H7 (cell line): ENCODE measurements around the gene FCMR. TPM values are rescaled to one million over a fixed set of nuclear protein-coding genes. Genes with fewer than 3 reads are reported as not detected.
A peak's percentile ranks its signal among the peaks of the same experiment; 100 is the strongest.

Experiments used
- DNase-seq: peaks from one replicate; pipeline ENCODE4 v3.0.0; 2012
- H3K27me3 ChIP-seq: 2 replicates; pipeline ENCODE4 v1.6.0; 2011; ENCODE audit warnings: mild to moderate bottlenecking, low read length; ENCODE audit not compliant: control insufficient read depth, insufficient read depth
- H3K36me3 ChIP-seq: replicated peaks from 2 replicates; pipeline ENCODE4 v1.5.1; 2011; ENCODE audit warnings: low read length; ENCODE audit not compliant: control insufficient read depth, insufficient read depth
- H3K4me3 ChIP-seq: 2 replicates; pipeline ENCODE4 v1.5.1; 2011; ENCODE audit warnings: low read depth, mild to moderate bottlenecking, control low read depth, low read length, moderate library complexity; ENCODE audit not compliant: insufficient read depth
- total RNA-seq: library from RNA; depleted of rRNA; stranded (reverse); fragments of >200 nt; shearing (Covaris generic); gene quantifications from 2 replicates; pipeline ENCODE4 v1.2.3, GENCODE V29; 2014

Gene FCMR
- total RNA-seq, 1 experiment from 2014 or later, result not detected

- Histone ChIP-seq H3K27me3 (no peaks in the 10 kb centered on the region), H3K36me3 (no peaks in the 10 kb centered on the region), H3K4me3 (no peak overlapping the region)
- DNase-seq, result no peak
These were observed 1.5 kb upstream of the FCMR start for GRCh38 chr1:206923009-206923960.

- H3K36me3 ChIP-seq, result no peaks in the 10 kb centered on the region
- no peak for DNase-seq
- H3K4me3 ChIP-seq, result no peak overlapping the region
- H3K27me3 ChIP-seq, result no peaks in the 10 kb centered on the region
These were observed 783 bp upstream of the FCMR start for GRCh38 chr1:206922524-206922923.

GRCh38 chr1:206918076-206918475 lies 3.7 kb downstream of the FCMR start:
- Histone ChIP-seq H3K4me3 (no peak overlapping the region), H3K27me3 (peaks cover 2% of the 10 kb centered on the region; the same call in 1 of the 2 replicates), H3K36me3 (no peaks in the 10 kb centered on the region)
- DNase-seq, result no peak

GRCh38 chr1:206916000-206916709 lies 5.6 kb downstream of the FCMR start:
- no peak for DNase-seq
- Histone ChIP-seq H3K27me3 (peaks cover 2% of the 10 kb centered on the region; the same call in 1 of the 2 replicates), H3K4me3 (no peak overlapping the region), H3K36me3 (no peaks in the 10 kb centered on the region)

GRCh38 chr1:206915030-206915735 lies 6.6 kb downstream of the FCMR start:
- no peaks in the 10 kb centered on the region for H3K36me3 ChIP-seq
- DNase-seq, result no peak
- H3K4me3 ChIP-seq, result no peak overlapping the region
- H3K27me3 ChIP-seq, result peaks cover 9% of the 10 kb centered on the region

- Histone ChIP-seq H3K4me3 (no peak overlapping the region), H3K36me3 (no peaks in the 10 kb centered on the region), H3K27me3 (peaks cover 22% of the 10 kb centered on the region)
- DNase-seq, result no peak
These were observed 7.8 kb downstream of the FCMR start for GRCh38 chr1:206913766-206914537.

- Histone ChIP-seq H3K27me3 (peaks cover 35% of the 10 kb centered on the region), H3K36me3 (no peaks in the 10 kb centered on the region), H3K4me3 (no peak overlapping the region)
- DNase-seq, result peak; percentile 79
These were observed 9.2 kb downstream of the FCMR start for GRCh38 chr1:206912445-206913095.

- H3K27me3 ChIP-seq, result peaks cover 41% of the 10 kb centered on the region
- H3K36me3 ChIP-seq, result no peaks in the 10 kb centered on the region
- peak; percentile 67 for DNase-seq
- H3K4me3 ChIP-seq, result no peak overlapping the region
These were observed 10.6 kb downstream of the FCMR start for GRCh38 chr1:206911064-206911663.

- H3K27me3 ChIP-seq, result peaks cover 41% of the 10 kb centered on the region
- H3K36me3 ChIP-seq, result no peaks in the 10 kb centered on the region
- DNase-seq, result peak; percentile 56
- H3K4me3 ChIP-seq, result peak overlapping the region; percentile 60
These were observed 11.8 kb downstream of the FCMR start for GRCh38 chr1:206909883-206910318.

GRCh38 chr1:206909161-206909882 lies 12.4 kb downstream of the FCMR start:
- peak; percentile 95 for DNase-seq
- peaks cover 41% of the 10 kb centered on the region for H3K27me3 ChIP-seq
- H3K36me3 ChIP-seq, result no peaks in the 10 kb centered on the region
- H3K4me3 ChIP-seq, result peak overlapping the region; percentile 60

GRCh38 chr1:206908038-206908437 lies 13.7 kb downstream of the FCMR start:
- Histone ChIP-seq H3K4me3 (no peak overlapping the region), H3K27me3 (peaks cover 39% of the 10 kb centered on the region), H3K36me3 (no peaks in the 10 kb centered on the region)
- DNase-seq, result no peak

GRCh38 chr1:206907304-206907991 lies 14.3 kb downstream of the FCMR start:
- H3K27me3 ChIP-seq, result peaks cover 39% of the 10 kb centered on the region
- DNase-seq, result peak; percentile 84
- no peak overlapping the region for H3K4me3 ChIP-seq
- H3K36me3 ChIP-seq, result no peaks in the 10 kb centered on the region
